ENCODE measurements around the gene SYT6.
"Not testable (repeated sequence)": the region's sequence is repeated elsewhere in the genome, so short reads cannot be mapped to it uniquely, and the experiment has no call there.

The SYT6 gene

GRCh38 chr1:114076308-114076707 is 77.4 kb downstream of the SYT6 start:
- no peaks in the 10 kb centered on the region for H3K36me3 ChIP-seq
- no peaks in the 10 kb centered on the region for H3K4me1 ChIP-seq
- peaks cover 4% of the 10 kb centered on the region; the same call in 1 of the 2 replicates for H3K27me3 ChIP-seq
- no peak for DNase-seq
- no peaks in the 10 kb centered on the region for H3K9me3 ChIP-seq
- H3K4me3 ChIP-seq (ENCODE audit: low read depth, low read length) = no peak overlapping the region
- TF ChIP-seq, protein P1, sequence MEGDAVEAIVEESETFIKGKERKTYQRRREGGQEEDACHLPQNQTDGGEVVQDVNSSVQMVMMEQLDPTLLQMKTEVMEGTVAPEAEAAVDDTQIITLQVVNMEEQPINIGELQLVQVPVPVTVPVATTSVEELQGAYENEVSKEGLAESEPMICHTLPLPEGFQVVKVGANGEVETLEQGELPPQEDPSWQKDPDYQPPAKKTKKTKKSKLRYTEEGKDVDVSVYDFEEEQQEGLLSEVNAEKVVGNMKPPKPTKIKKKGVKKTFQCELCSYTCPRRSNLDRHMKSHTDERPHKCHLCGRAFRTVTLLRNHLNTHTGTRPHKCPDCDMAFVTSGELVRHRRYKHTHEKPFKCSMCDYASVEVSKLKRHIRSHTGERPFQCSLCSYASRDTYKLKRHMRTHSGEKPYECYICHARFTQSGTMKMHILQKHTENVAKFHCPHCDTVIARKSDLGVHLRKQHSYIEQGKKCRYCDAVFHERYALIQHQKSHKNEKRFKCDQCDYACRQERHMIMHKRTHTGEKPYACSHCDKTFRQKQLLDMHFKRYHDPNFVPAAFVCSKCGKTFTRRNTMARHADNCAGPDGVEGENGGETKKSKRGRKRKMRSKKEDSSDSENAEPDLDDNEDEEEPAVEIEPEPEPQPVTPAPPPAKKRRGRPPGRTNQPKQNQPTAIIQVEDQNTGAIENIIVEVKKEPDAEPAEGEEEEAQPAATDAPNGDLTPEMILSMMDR (IDR thresholded peaks at IDR 0.05; ENCODE audit: low read depth, low read length) = no peak

GRCh38 chr1:114075546-114076242 is 78.0 kb downstream of the SYT6 start:
- TF ChIP-seq, protein P1 (IDR thresholded peaks at IDR 0.05; ENCODE audit: low read depth, low read length) = no peak
- no peaks in the 10 kb centered on the region for H3K9me3 ChIP-seq
- peaks cover 4% of the 10 kb centered on the region; the same call in 1 of the 2 replicates for H3K27me3 ChIP-seq
- DNase-seq = no peak
- no peaks in the 10 kb centered on the region for H3K36me3 ChIP-seq
- no peak overlapping the region for H3K4me3 ChIP-seq (ENCODE audit: low read depth, low read length)
- no peaks in the 10 kb centered on the region for H3K4me1 ChIP-seq

DNA sequence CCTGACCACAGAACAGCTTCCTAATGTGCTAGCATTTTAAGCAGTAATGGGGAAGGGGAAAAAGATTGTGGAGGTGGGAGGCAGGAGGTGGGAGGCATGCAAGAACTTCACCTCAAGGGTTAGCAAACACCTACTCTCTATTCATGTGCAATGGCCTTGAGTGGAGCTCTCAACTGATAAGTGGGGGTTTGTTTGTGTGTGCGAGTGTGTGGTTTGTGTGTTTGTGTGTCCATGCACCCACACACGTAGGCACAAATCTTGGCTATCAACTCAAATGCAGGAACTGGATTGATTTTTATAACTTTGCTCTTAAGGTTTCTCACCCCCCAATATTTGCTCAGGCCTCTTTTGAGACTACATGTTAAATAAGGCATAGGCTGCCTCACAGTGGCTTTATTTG is 78.6 kb downstream of the SYT6 start:
- TF ChIP-seq, protein P1 (IDR thresholded peaks at IDR 0.05; ENCODE audit: low read depth, low read length) = no peak
- no peak for DNase-seq
- Histone ChIP-seq H3K4me3 (ENCODE audit: low read depth, low read length) (no peak overlapping the region), H3K4me1 (no peaks in the 10 kb centered on the region), H3K9me3 (no peaks in the 10 kb centered on the region), H3K36me3 (no peaks in the 10 kb centered on the region), H3K27me3 (peaks cover 4% of the 10 kb centered on the region; the same call in 1 of the 2 replicates)

DNA sequence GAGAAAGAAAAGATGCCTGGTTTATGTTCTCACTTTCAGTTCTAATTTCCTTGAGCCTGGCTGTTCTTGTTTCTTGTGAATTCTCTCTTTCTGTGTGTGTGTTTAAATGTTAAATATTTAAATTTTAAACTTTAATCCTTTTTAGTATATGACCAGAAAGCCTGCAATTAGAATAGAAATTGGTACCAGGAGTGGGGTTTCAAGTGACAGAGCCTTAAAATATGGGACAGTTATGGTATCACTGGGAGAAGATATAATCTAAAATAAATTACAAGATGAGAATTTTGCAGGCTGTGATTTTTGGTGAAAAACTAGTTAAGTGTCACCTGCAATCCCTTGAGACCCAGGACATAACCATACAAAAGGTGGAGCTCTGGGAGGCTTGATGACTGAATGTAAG is 81.4 kb downstream of the SYT6 start:
- Histone ChIP-seq H3K4me3 (ENCODE audit: low read depth, low read length) (no peak overlapping the region), H3K27me3 (peaks cover 4% of the 10 kb centered on the region; the same call in 1 of the 2 replicates), H3K36me3 (no peaks in the 10 kb centered on the region), H3K4me1 (no peaks in the 10 kb centered on the region), H3K9me3 (no peaks in the 10 kb centered on the region)
- DNase-seq = no peak
- TF ChIP-seq, protein P1 (IDR thresholded peaks at IDR 0.05; ENCODE audit: low read depth, low read length) = no peak

- DNase-seq; H3K4me1 ChIP-seq; H3K27me3 ChIP-seq; H3K9me3 ChIP-seq; H3K4me3 ChIP-seq (ENCODE audit: low read depth, low read length); H3K36me3 ChIP-seq: not testable (repeated sequence)
Measured at GRCh38 chr1:114069762-114070161, 83.9 kb downstream of the SYT6 start.

DNA sequence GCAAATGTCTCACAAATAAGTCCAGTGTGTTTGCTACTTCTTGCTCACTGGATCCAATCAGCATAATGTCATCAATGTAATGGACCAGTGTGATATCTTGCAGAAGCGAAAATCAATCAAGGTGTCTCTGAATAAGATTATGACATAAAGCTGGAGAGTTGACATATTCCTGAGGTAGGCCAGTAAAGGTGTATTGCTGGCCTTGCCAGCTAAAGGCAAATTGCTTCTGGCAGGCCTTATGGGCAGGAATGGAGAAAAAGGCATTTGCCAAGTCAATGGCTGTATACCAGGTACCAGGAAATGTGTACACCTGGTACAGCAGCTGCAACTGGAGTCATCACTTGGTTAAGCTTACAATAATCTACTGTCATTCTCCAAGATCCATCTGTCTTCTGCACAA is 85.0 kb downstream of the SYT6 start:
- not testable (repeated sequence) for DNase-seq; H3K9me3 ChIP-seq; H3K36me3 ChIP-seq; H3K4me1 ChIP-seq; H3K27me3 ChIP-seq; H3K4me3 ChIP-seq (ENCODE audit: low read depth, low read length)

- not testable (repeated sequence) for H3K9me3 ChIP-seq; H3K27me3 ChIP-seq; DNase-seq; H3K36me3 ChIP-seq; H3K4me3 ChIP-seq (ENCODE audit: low read depth, low read length); H3K4me1 ChIP-seq
Measured at GRCh38 chr1:114065671-114066070, 88.0 kb downstream of the SYT6 start.

DNA sequence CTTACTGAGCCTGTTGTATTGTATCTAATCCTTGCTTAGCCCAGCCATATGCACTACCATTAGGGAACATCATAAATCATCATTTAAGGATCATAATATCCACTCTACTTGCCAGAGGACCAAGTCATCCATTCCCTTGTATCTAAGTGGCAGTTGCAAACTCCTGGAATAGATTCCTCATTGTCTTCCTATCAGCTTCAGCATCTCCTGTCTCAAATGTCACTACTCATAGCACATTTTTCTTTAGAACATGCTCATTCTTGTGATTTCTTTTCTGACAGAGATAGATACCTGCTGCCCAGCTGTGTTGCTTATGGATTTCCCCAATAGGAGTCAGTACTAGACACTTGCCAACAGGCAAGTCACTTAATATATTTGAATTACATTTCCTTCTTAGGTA is 90.1 kb downstream of the SYT6 start:
- no peaks in the 10 kb centered on the region for H3K4me1 ChIP-seq
- TF ChIP-seq, protein P1 (IDR thresholded peaks at IDR 0.05; ENCODE audit: low read depth, low read length) = no peak
- no peak for DNase-seq
- no peaks in the 10 kb centered on the region; the same call in 1 of the 2 replicates for H3K27me3 ChIP-seq
- no peak overlapping the region for H3K4me3 ChIP-seq (ENCODE audit: low read depth, low read length)
- no peaks in the 10 kb centered on the region for H3K36me3 ChIP-seq
- H3K9me3 ChIP-seq = no peaks in the 10 kb centered on the region

All from BE2C (cell line).